Breast epithelium (tissue), 3 donors: ENCODE measurements around the gene PPP2R5B.

Source experiments
- POLR2A ChIP-seq: fragments of 450-650 bp; IDR thresholded peaks from one replicate; pipeline ENCODE4 v1.6.1; 2016; ENCODE audit warnings: antibody characterized with exemption, mild to moderate bottlenecking, moderate library complexity
- POLR2AphosphoS5 ChIP-seq, 3 donors: sonication (generic); formaldehyde crosslinking; IDR thresholded peaks; one replicate each; pipeline ENCODE4 v1.6.1; 2017; ENCODE audit warnings: antibody characterized with exemption in 3 of 3
- TF ChIP-seq, protein P1 (sequence below), 3 donors: fragments of 450-650 bp; IDR thresholded peaks; one replicate each; pipeline ENCODE4 v1.5.1; 2016 to 2017; ENCODE audit warnings: antibody characterized with exemption in 3 of 3, mild to moderate bottlenecking in 3 of 3, moderate library complexity in 3 of 3

GRCh38 chr11:64929625-64930024 is 5.1 kb downstream of the PPP2R5B start:
- TF ChIP-seq POLR2A (no peak), POLR2AphosphoS5 (IDR thresholded peaks at IDR 0.05) (no peak)
- TF ChIP-seq, protein P1, sequence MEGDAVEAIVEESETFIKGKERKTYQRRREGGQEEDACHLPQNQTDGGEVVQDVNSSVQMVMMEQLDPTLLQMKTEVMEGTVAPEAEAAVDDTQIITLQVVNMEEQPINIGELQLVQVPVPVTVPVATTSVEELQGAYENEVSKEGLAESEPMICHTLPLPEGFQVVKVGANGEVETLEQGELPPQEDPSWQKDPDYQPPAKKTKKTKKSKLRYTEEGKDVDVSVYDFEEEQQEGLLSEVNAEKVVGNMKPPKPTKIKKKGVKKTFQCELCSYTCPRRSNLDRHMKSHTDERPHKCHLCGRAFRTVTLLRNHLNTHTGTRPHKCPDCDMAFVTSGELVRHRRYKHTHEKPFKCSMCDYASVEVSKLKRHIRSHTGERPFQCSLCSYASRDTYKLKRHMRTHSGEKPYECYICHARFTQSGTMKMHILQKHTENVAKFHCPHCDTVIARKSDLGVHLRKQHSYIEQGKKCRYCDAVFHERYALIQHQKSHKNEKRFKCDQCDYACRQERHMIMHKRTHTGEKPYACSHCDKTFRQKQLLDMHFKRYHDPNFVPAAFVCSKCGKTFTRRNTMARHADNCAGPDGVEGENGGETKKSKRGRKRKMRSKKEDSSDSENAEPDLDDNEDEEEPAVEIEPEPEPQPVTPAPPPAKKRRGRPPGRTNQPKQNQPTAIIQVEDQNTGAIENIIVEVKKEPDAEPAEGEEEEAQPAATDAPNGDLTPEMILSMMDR (IDR thresholded peaks at IDR 0.05), result no peak
